Naive thymus-derived CD4-positive, alpha-beta T cell (primary cell): ENCODE results near the gene CREB3L1. TPM values are rescaled to one million over a fixed set of nuclear protein-coding genes. Genes with fewer than 3 reads are reported as not detected.

ENCODE experiments used
- ATAC-seq: fragments of 150-1000 bp; cut with Tn5 transposase; 2 replicates; pipeline ENCODE4 v1.10.0; 2021; ENCODE audit warnings: mild to moderate bottlenecking, moderate library complexity
- CTCF ChIA-PET: fragments of 350-600 bp; sonication (Branson Sonifier 250); formaldehyde crosslinking; loops from one replicate; lab custom pipeline; 2021; ENCODE audit warnings: antibody characterized with exemption; lab: Charles Lee
- POLR2A ChIA-PET: fragments of 350-600 bp; sonication (Branson Sonifier 250); formaldehyde crosslinking; loops from one replicate; lab custom pipeline; 2021; ENCODE audit warnings: antibody characterized with exemption, inconsistent platforms; lab: Charles Lee
- DNase-seq, 9 donors: peaks; one replicate each; pipeline versions ENCODE4 v3.0.0 to v3.0.0-alpha.2; 2020 to 2022; ENCODE audit warnings: mixed read lengths in 1 of 9
- H3K27ac ChIP-seq: one replicate; pipeline ENCODE4 v1.7.0; 2013; ENCODE audit warnings: mild to moderate bottlenecking, low read depth, low read length, moderate library complexity
- H3K27me3 ChIP-seq, 2 donors: one replicate each; pipeline ENCODE4 v1.7.0; 2013; ENCODE audit warnings: low read length in 2 of 2, mild to moderate bottlenecking in 2 of 2, moderate library complexity in 2 of 2; ENCODE audit not compliant: control insufficient read depth in 2 of 2, insufficient read depth in 2 of 2
- H3K36me3 ChIP-seq, 3 experiments: 1 replicate in 2 of 3; 2 replicates in 1 of 3; pipeline ENCODE4 v1.7.0; 2013; ENCODE audit warnings: low read length in 3 of 3, mild to moderate bottlenecking in 3 of 3, moderate library complexity in 1 of 3; ENCODE audit not compliant: insufficient read depth in 3 of 3, control insufficient read depth in 2 of 3
- H3K4me1 ChIP-seq, 2 donors: one replicate each; pipeline ENCODE4 v1.7.0; 2013; ENCODE audit warnings: low read length in 2 of 2, mild to moderate bottlenecking in 2 of 2, moderate library complexity in 1 of 2; ENCODE audit not compliant: control insufficient read depth in 2 of 2, insufficient read depth in 2 of 2
- H3K4me3 ChIP-seq: 2 replicates; pipeline ENCODE4 v1.7.0; 2013; ENCODE audit warnings: mild to moderate bottlenecking, low read length
- H3K9me3 ChIP-seq, 3 experiments: 1 replicate in 2 of 3; 2 replicates in 1 of 3; pipeline ENCODE4 v1.7.0; 2013; ENCODE audit warnings: low read length in 3 of 3; ENCODE audit not compliant: control insufficient read depth in 2 of 3
- H3K27ac Mint-ChIP-seq, 9 donors: one replicate each; pipeline ENCODE4 v1.8.0; 2020 to 2022; ENCODE audit warnings: mixed read lengths in 9 of 9, mild to moderate bottlenecking in 8 of 9, moderate library complexity in 5 of 9, inconsistent platforms in 2 of 9
- H3K27me3 Mint-ChIP-seq, 5 donors: one replicate each; pipeline ENCODE4 v1.8.0; 2021 to 2022; ENCODE audit warnings: mixed read lengths in 5 of 5, mild to moderate bottlenecking in 1 of 5
- H3K36me3 Mint-ChIP-seq, 5 donors: one replicate each; pipeline ENCODE4 v1.8.0; 2020 to 2022; ENCODE audit warnings: mixed read lengths in 5 of 5, mild to moderate bottlenecking in 3 of 5, inconsistent platforms in 1 of 5
- H3K4me1 Mint-ChIP-seq, 7 donors: one replicate each; pipeline ENCODE4 v1.8.0; 2020 to 2022; ENCODE audit warnings: mixed read lengths in 7 of 7, mild to moderate bottlenecking in 3 of 7, inconsistent platforms in 1 of 7
- H3K4me3 Mint-ChIP-seq, 10 donors: one replicate each; pipeline ENCODE4 v1.8.0; 2020 to 2022; ENCODE audit warnings: mild to moderate bottlenecking in 10 of 10, mixed read lengths in 10 of 10, moderate library complexity in 6 of 10, inconsistent platforms in 2 of 10
- H3K9me3 Mint-ChIP-seq, 11 donors: one replicate each; pipeline ENCODE4 v1.8.0; 2020 to 2022; ENCODE audit warnings: mixed read lengths in 11 of 11, mild to moderate bottlenecking in 4 of 11, inconsistent platforms in 1 of 11, moderate library complexity in 1 of 11
- intact Hi-C, 2 donors: fragments of 100-400 bp; cut with micrococcal nuclease; formaldehyde crosslinking; loops; one replicate each; pipeline ENCODE4 v1.15.1; 2023
- polyA plus RNA-seq, 2 donors: library from polyadenylated mRNA; unstranded; fragments of 300-500 nt; fragmentation: Illumina TruSeq; gene quantifications; one replicate each; pipeline ENCODE4 v1.2.3, GENCODE V29; 2021
- total RNA-seq, 6 experiments: library from RNA in 5 of 6; stranded (reverse) in 5 of 6; gene quantifications; 1 replicate in 5 of 6; 2 replicates in 1 of 6; pipeline ENCODE4 v1.2.3 and lab custom pipeline; 2021 to 2026

Gene CREB3L1
- total and polyA plus RNA-seq, 7 experiments from 2014 or later = not detected

DNA sequence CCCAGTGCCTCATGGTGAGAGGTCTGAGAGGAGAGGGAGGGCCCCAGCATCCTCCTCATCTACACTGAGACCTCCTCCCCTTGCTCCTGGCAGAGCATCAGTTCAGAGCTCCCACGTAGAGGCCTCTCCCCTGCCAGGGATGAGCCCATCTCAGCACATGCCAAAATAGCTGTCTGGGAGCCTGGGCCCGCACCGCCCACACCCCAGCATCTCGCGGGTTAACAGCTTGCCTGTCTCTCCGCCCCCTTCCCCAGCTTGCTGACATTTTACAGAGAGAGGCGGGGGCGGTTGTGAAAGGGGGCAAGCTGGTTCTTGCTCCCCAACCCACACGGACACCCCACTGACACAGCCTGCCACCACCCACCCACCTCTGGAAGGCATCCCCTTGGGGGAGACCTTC is 76.2 kb downstream of the CREB3L1 start:
- ATAC-seq = no peak
- H3K4me3 ChIP-seq = peak overlapping the region; percentile 59
- Mint-ChIP-seq H3K4me3 (peak overlapping the region; percentile 81 to 97 (median 86)), H3K4me1 (peaks cover 66 to 96% (median 81%) of the 10 kb centered on the region in 7 donors), H3K27me3 (no peaks in the 10 kb centered on the region), H3K9me3 (peaks cover 0 to 5% (median 0%) of the 10 kb centered on the region in 11 donors), H3K36me3 (peaks cover 0 to 14% (median 10%) of the 10 kb centered on the region in 5 donors), H3K27ac (peak overlapping the region; percentile 58 to 97 (median 91))
- peaks cover 60 to 75% of the 10 kb centered on the region in 2 donors for H3K4me1 ChIP-seq
- intact Hi-C loops = loop anchor here in 1 of 2 donors (2.0 kb wide), 2 partner anchors 175 to 185 kb away; no protein-coding TSS in a partner anchor
- POLR2A ChIA-PET = interaction anchor here (0.9 to 17.3 kb wide), 4 partner anchors 10 to 22 kb away, joined by 3 to 444 read pairs (median 117); no protein-coding TSS in a partner anchor
- peaks cover 0 to 27% (median 4%) of the 10 kb centered on the region in 3 experiments for H3K36me3 ChIP-seq
- H3K9me3 ChIP-seq = no peaks in the 10 kb centered on the region
- peak in 2 of 9 donors; percentile 50 to 68 for DNase-seq
- peak overlapping the region; percentile 74 for H3K27ac ChIP-seq
- H3K27me3 ChIP-seq = no peaks in the 10 kb centered on the region
- CTCF ChIA-PET = interaction anchor here (0.7 to 16.7 kb wide), 5 partner anchors 10 to 134 kb away, joined by 3 to 302 read pairs (median 29); no protein-coding TSS in a partner anchor

DNA sequence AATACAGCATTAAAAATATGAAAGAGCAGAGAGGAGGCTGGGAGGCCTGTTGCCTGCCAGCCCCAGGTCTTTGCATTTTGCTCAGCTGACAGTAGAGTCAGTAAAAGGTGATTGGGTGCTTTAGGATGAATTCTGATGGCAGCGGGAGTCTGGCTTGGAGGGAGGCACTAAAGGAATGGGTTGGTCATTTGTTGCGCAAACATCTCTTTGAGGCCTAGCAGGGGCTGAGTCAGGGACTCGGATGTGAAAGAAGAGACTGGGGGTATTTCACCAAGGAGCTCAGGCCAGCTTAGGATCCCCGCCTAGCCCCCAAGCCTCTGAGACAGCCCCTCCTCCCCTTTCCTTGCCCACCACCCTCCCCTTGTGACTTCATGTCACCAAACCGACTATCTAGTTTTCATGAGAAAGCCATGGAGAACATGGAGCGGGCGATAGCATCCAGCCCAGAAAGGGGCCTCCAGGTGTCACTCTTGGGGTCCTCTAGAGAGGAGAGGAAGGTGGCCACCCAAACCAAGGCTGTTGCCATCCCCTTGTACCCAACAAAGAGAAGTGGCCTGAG is 79.5 kb downstream of the CREB3L1 start:
- Histone ChIP-seq H3K4me3 (no peak overlapping the region), H3K27ac (peak overlapping the region; percentile 58), H3K27me3 (no peaks in the 10 kb centered on the region), H3K36me3 (peaks cover 0 to 19% (median 0%) of the 10 kb centered on the region in 3 experiments), H3K4me1 (peaks cover 50 to 56% of the 10 kb centered on the region in 2 donors), H3K9me3 (no peaks in the 10 kb centered on the region)
- no peak for ATAC-seq
- H3K36me3 Mint-ChIP-seq = peaks cover 0 to 10% (median 4%) of the 10 kb centered on the region in 5 donors
- H3K9me3 Mint-ChIP-seq = peaks cover 0 to 2% (median 0%) of the 10 kb centered on the region in 11 donors
- H3K27ac Mint-ChIP-seq = peak overlapping the region; percentile 35 to 97 (median 89)
- no peaks in the 10 kb centered on the region for H3K27me3 Mint-ChIP-seq
- peak overlapping the region in 8 of 10 donors; percentile 19 to 56 (median 34) for H3K4me3 Mint-ChIP-seq
- ChIA-PET POLR2A (interaction anchor here (0.9 to 1.9 kb wide), 2 partner anchors 9 to 13 kb away, joined by 3 to 4 read pairs; no protein-coding TSS in a partner anchor), CTCF (interaction anchor here (2.5 to 16.7 kb wide), 3 partner anchors 7 to 28 kb away, joined by 6 to 302 read pairs (median 302); partner anchors contain the start of gene DGKZ)
- no peak for DNase-seq
- intact Hi-C loops = no loop called here
- peaks cover 47 to 87% (median 67%) of the 10 kb centered on the region in 7 donors for H3K4me1 Mint-ChIP-seq

DNA sequence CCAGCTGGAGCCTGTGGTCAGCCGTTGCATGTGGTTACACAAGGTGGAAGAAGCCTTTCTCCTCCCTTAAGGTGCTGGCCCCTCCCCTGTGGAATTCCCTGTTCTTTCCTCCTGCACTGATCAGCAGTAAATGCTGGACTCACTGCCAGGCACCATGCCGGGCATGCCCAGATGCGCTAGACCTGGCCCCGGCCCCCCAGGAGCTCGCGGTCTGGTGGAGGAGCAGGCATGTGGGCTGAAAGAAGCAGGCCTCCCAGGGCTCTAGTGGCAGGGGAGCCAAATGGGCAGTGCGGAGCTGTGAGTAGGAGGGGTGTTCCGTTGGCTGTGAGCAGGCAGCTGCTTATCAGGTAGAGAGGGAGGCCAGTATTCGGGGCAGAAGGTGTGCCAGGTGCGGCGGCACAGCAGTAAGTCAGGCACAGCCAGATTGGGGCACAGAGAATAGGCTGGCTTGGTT is 80.0 kb downstream of the CREB3L1 start:
- no peak overlapping the region for H3K4me3 ChIP-seq
- peak overlapping the region; percentile 58 for H3K27ac ChIP-seq

DNA sequence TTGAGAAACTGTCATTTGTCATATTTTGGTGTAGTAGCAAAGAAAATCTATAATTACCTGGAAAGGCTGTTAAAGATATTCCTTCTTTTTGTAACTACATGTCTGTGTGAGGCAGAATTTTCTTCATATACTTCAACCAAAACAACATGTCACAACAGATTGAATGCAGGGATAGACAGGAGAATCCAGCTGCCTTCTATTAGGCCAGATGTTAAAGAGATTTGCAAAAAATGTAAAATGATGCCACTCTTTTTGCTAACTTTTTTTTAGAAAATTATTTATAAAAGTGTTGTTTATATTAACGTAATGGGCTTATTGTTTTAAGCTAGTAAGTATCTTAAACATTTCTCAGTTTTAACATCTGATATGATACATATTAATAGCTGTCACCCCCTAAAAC is 82.5 kb downstream of the CREB3L1 start:
- H3K27me3 ChIP-seq = no peaks in the 10 kb centered on the region
- ChIA-PET POLR2A (interaction anchor here (0.7 to 12.1 kb wide), 2 partner anchors 11 to 458 kb away, joined by 3 to 226 read pairs; partner anchors contain the start of gene DGKZ), CTCF (interaction anchor here (1.2 to 14.0 kb wide), 4 partner anchors 11 to 256 kb away, joined by 3 to 302 read pairs (median 6); partner anchors contain the start of gene DGKZ)
- intact Hi-C loops = no loop called here
- peaks cover 0 to 40% (median 0%) of the 10 kb centered on the region in 3 experiments for H3K36me3 ChIP-seq
- H3K4me1 ChIP-seq = peaks cover 32 to 53% of the 10 kb centered on the region in 2 donors
- Mint-ChIP-seq H3K4me1 (peaks cover 37 to 84% (median 62%) of the 10 kb centered on the region in 7 donors), H3K9me3 (peaks cover 0 to 2% (median 0%) of the 10 kb centered on the region in 11 donors), H3K27me3 (no peaks in the 10 kb centered on the region), H3K27ac (peak overlapping the region in 7 of 9 donors; percentile 26 to 96 (median 91)), H3K4me3 (peak overlapping the region in 6 of 10 donors; percentile 29 to 87 (median 84)), H3K36me3 (peaks cover 0 to 13% (median 0%) of the 10 kb centered on the region in 5 donors)
- DNase-seq (no peak), ATAC-seq (no peak)
- no peaks in the 10 kb centered on the region for H3K9me3 ChIP-seq
- H3K27ac ChIP-seq = peak overlapping the region; percentile 60
- H3K4me3 ChIP-seq = no peak overlapping the region

More for the DNA sequence above, 80.0 kb downstream of the CREB3L1 start:
- Histone ChIP-seq H3K27me3 (no peaks in the 10 kb centered on the region), H3K36me3 (peaks cover 0 to 23% (median 0%) of the 10 kb centered on the region in 3 experiments), H3K9me3 (no peaks in the 10 kb centered on the region), H3K4me1 (peaks cover 49 to 56% of the 10 kb centered on the region in 2 donors)
- POLR2A ChIA-PET = interaction anchor here (0.9 to 12.1 kb wide), 2 partner anchors 9 kb away, joined by 3 to 226 read pairs; partner anchors contain the start of gene DGKZ
- Mint-ChIP-seq H3K9me3 (peaks cover 0 to 2% (median 0%) of the 10 kb centered on the region in 11 donors), H3K27ac (peak overlapping the region in 7 of 9 donors; percentile 29 to 97 (median 87)), H3K27me3 (no peaks in the 10 kb centered on the region), H3K4me3 (peak overlapping the region in 3 of 10 donors; percentile 23 to 49 (median 48)), H3K36me3 (peaks cover 0 to 10% (median 4%) of the 10 kb centered on the region in 5 donors), H3K4me1 (peaks cover 48 to 87% (median 68%) of the 10 kb centered on the region in 7 donors)
- ATAC-seq (no peak), DNase-seq (no peak)
- intact Hi-C loops = no loop called here
- CTCF ChIA-PET = interaction anchor here (2.5 to 16.7 kb wide), 3 partner anchors 6 to 29 kb away, joined by 6 to 302 read pairs (median 302); partner anchors contain the start of gene DGKZ

DNA sequence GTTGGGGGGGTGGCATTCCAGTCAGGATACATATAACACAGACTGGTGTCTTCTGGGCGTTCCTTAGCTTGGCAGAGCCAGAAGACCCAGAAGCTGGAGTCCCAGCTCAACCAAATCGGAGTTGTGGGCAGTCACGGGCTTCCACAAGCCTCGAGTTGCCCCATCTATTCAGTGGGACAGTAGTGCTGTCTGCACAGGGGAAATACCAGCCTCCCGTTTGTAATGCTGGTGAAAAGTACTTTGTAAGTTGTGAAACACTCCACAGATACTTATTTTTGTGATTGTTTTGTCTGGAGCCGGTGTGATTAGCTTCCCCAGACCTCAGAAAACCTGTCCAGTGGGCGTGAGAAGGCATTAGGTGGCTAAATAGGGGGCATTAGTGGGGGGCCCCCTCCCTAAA is 83.4 kb downstream of the CREB3L1 start:
- Mint-ChIP-seq H3K4me3 (peak overlapping the region; percentile 78 to 92 (median 86)), H3K36me3 (peaks cover 0 to 13% (median 0%) of the 10 kb centered on the region in 5 donors), H3K27me3 (no peaks in the 10 kb centered on the region), H3K4me1 (peaks cover 39 to 87% (median 71%) of the 10 kb centered on the region in 7 donors), H3K27ac (peak overlapping the region; percentile 80 to 96 (median 92)), H3K9me3 (peaks cover 0 to 2% (median 0%) of the 10 kb centered on the region in 11 donors)
- ATAC-seq (peak; percentile 47), DNase-seq (no peak)
- Histone ChIP-seq H3K9me3 (no peaks in the 10 kb centered on the region), H3K36me3 (peaks cover 0 to 49% (median 0%) of the 10 kb centered on the region in 3 experiments), H3K27ac (peak overlapping the region; percentile 78), H3K4me3 (peak overlapping the region; percentile 71), H3K27me3 (no peaks in the 10 kb centered on the region), H3K4me1 (peaks cover 32 to 53% of the 10 kb centered on the region in 2 donors)
- ChIA-PET CTCF (interaction anchor here (0.6 to 14.0 kb wide), 5 partner anchors 12 to 322 kb away, joined by 3 to 302 read pairs (median 4); partner anchors contain the start of gene DGKZ), POLR2A (interaction anchor here (1.2 to 12.1 kb wide), 3 partner anchors 12 to 66 kb away, joined by 3 to 226 read pairs (median 4); partner anchors contain the start of gene DGKZ)
- intact Hi-C loops = loop anchor here (1.0 kb wide), 1 partner anchor 9 kb away; no protein-coding TSS in a partner anchor
